ENCODE data around the gene B4GALNT4. TPM values are rescaled to one million over a fixed set of nuclear protein-coding genes. Genes with fewer than 3 reads are reported as not detected.
"Not testable (repeated sequence)": the region's sequence is repeated elsewhere in the genome, so short reads cannot be mapped to it uniquely, and the experiment has no call there.

The B4GALNT4 gene
- total RNA-seq, 1 donor from 2014 or later = 0.40 TPM

DNA sequence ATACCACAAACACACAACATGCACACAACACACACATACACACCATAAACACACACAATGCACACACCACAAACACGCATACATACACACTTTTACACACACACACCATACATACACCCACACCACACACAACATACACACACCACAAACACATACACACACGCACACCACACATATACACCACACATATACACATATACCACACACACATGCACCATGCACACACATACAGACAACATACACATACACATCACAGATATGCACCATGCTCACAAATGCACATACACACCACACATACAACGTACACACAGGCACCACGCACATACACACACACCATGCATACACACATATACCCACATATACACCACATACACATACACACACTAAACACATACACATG is 11.7 kb upstream of the B4GALNT4 start:
- DNase-seq (ENCODE audit: low read depth) = no peak

DNA sequence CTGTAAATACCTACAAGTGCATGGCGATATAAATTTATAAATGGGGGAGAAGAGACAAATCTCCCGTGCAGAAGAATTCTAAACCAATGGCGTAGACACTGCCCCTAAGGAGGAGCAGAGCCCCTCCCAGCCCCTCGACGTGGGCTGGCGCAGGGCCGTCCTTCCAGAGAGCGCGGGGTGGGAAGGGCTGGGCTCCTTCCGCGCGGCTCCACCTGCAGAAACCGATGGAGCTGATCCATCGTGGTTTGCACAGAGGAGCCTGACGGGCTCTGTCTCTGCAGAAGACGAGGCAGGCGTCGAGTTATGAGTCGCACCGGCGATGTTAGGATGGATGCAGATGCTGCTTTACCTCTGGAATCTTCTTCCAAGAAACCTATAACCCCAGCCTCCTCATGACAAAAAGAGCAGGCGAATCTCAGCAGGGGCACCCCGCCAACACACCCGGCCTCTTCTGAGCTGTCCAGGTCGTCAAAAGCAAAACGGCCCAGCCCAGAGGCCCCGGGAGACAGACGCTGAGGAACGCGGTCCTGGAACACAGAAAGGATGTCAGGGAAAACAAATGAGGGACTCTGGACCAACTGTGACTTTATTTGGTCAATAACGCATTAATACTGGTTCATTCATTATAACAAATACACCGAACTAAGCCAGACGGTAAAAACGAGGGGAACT is 11.0 kb upstream of the B4GALNT4 start:
- no peak for DNase-seq (ENCODE audit: low read depth)

DNA sequence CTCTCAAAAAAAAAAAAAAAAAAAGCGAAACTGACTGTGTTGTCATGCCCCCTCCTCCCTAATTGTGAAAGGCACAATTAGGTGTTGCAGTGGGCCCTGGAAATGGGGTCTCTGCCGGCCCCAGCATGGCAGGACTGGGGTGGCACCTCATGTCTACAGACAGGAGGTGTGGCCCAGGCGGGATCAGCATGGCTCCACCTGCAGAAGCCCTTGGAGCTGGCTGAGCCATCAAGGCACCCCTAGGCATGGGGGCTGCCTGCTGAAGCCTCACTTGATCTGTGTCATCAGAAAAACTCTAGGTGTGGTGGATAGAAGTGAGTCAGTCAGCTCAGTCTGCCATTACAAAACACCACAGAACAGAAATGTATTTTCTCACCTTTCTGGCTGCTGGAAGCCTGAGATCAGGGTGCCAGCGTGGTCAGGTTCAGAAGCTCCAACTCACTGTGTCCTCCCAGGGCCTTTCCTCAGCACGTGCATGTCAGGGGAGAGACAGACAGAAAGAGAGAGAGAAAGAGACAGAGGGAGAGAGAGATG is 10.1 kb upstream of the B4GALNT4 start:
- no peak for DNase-seq (ENCODE audit: low read depth)

DNA sequence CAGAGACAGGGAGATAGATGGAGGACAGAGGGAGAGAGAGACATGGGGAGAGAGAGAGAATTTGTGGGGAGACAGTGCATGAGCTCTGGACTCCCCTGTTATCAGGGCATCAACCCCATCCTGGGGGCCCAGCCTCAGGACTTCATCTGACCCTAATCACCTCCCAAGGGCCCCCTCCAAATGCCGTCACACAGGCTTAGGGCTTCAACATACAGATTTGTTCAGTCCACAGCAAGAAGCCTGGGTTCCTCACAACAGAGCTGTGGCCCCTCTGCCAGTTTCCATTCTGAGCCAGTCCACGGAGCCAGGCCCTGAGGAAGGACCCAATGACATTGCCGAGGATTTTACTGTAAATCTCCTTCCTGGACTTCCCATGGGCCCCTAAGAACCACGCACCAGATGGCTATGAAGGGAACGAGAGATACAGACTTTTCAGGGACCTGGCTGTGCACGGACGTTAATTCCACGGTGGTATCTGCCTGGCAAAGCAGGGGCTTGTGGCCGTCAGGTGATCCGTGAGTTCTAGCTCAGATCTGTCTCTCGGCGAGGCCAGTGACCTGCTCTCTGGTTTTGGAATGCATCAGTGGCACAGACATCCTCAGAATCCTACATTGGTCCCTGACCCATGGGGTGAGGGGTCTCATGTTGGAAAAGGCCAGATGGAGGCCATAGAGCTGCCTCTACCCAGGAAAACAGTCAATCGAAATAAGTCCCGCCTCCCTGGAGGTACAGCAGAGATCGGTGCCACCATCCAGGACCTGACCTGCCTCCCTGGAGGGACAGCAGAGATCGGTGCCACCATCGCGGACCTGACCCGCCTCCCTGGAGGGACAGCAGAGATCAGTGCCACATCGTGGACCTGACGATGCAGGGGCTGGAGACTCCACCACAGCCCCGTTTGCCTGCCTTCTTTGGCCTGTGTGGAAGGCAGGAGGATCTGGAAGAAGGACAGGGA is 8.7 kb upstream of the B4GALNT4 start:
- DNase-seq (ENCODE audit: low read depth) = no peak

DNA sequence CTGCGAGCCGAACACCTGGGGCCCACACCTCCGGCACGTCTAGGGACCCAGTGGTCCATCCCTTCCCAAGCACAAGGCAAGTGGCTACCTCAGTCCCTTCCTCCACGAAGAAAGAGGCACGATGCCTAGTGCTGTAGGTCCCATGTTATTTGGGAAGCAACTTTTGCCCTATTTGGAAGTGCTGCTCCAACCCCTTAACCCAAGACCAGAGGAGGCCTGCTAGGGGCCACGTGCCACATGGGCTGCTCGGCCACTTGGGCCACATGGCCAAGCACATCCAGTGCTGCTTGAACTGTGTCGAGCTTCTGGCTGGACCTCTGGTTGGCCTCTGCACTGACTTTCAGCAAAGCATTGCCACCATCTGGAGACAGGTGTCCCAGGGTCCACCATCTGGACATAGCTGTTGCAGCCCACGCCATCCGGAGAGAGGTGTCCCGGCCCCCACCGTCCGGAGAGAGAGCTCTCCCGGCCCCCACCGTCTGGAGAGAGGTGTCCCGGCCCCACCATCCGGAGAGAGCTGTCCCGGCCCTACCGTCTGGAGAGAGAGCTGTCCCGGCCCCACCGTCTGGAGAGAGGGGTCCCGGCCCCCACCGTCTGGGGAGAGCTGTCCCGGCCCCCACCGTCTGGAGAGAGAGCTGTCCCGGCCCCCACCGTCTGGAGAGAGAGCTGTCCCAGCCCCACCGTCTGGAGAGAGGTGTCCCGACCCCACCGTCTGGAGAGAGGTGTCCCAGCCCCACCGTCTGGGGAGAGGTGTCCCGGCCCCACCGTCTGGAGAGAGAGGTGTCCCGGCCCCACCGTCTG is 6.5 kb upstream of the B4GALNT4 start:
- DNase-seq (ENCODE audit: low read depth) = no peak

DNA sequence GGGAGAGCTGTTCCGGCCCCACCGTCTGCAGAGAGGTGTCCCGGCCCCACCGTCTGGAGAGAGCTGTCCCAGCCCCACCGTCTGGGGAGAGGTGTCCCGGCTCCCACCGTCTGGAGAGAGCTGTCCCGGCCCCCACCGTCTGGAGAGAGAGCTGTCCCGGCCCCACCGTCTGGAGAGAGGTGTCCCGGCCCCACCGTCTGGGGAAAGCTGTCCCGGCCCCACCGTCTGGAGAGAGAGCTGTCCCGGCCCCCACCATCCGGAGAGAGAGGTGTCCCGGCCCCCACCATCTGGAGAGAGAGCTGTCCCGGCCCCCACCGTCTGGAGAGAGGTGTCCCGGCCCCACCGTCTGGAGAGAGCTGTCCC is 5.9 kb upstream of the B4GALNT4 start:
- DNase-seq (ENCODE audit: low read depth) = not testable (repeated sequence)

DNA sequence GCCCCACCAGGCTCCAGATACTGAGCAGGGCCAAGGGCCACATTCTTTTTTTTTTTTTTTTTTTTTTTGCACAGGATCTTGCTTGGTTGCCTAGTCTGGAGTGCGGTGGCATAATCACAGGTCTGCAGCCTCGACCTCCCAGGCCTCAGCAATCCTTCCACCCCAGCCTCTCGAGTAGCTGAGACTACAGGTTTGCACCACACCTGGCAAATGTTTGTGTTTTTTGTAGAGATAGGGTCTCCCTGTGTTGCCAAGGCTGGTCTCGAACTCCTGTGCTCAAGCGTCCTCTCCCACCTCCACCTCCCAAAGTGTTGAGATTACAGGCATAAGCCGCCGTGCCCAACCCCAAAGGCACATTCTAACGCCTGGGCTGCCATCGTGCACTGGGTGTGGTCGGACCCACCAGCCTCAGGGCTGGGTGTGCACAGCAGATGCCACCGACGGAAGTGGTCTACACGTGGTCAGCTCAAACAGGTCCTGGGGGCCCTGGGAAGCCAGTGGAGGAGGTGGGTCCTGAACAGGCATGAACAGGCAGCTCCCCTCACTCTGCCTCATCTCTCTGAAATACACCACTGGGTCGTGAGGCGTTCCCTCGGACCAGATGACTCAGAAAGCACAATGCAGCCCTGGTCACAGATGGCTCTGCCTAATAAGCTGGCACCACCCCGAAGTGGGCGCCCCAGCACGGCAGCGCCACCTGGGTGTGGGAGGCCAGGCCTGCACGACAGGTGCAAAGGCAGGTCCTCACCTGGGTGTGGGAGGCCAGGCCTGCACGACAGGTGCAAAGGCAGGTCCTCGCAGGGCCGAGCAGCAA is 5.1 kb upstream of the B4GALNT4 start:
- peak; percentile 33 for DNase-seq (ENCODE audit: low read depth)

DNA sequence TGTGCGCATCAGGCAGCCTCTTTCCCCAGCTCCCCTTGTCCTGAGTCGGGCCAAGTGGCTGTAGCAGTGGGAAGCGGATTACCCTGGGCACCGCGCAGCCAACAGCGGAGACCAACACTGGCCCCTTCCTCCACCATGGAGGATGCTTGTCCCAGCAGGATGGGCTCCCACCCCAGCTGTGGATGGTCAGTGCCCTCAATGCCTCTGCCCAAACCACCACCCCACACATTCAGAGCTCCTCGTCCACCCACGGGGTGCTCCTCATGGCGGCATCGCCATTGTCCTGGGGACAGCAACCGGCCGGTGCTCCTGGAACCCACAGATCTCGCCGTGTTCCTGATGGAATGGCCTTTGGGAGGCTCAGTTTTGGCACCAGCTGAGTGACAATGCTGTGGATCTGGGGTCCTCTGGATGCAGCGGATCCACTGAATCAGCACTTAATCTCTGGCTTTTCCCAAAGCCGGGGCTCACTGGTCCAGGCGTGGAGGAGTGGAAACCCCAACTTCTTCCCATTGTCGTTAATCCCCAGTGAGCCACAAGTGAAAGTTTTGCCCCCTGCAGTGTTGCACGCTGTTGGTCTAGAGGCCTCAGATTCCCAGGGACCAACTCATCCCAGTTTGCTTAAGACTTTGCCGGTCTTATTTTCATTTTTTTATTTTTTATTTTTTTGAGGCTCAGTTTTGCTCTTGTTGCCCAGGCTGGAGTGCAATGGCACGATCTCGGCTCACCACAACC is 4.1 kb upstream of the B4GALNT4 start:
- DNase-seq (ENCODE audit: low read depth) = no peak

DNA sequence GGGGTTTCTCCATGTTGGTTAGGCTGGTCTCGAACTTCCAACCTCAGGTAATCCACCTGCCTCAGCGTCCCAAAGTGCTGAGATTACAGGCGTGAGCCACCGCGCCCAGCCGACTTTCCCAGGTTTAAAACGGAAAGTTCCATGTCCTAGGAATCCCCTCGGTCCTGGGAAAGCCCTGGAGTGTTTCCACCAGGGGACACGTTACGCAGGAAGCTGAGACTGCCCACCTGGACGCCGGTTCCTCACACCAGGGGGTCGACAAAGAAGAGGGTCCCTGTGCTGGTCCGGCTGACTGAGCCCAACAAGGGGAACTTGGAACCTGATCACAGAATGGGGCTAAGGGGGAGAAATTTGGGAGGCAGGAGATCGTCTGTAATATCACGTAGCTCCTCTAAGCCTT is 3.5 kb upstream of the B4GALNT4 start:
- no peak for DNase-seq (ENCODE audit: low read depth)

DNA sequence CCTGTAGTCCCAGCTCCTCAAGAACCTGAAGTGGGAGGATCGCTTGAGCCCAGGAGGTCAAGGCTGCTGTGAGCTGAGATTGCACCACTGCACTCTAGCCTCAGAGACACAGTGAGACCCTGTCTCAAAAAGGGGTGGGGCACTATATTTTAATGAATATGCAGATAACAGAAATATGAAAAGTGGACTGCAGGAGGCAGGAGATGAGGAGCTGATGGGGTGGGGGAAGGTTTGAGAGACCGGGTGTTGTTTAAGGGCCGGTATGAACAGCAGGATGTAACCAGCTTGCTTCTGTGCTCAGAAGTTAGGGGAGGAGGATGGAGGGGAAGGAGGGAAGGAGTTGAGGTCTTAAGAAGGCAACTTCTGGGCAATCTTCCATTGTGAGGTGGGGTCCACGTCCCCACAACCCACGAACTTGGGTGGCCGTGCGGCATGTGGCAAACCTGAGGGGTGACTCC is 1.3 kb upstream of the B4GALNT4 start:
- DNase-seq (ENCODE audit: low read depth) = no peak

DNA sequence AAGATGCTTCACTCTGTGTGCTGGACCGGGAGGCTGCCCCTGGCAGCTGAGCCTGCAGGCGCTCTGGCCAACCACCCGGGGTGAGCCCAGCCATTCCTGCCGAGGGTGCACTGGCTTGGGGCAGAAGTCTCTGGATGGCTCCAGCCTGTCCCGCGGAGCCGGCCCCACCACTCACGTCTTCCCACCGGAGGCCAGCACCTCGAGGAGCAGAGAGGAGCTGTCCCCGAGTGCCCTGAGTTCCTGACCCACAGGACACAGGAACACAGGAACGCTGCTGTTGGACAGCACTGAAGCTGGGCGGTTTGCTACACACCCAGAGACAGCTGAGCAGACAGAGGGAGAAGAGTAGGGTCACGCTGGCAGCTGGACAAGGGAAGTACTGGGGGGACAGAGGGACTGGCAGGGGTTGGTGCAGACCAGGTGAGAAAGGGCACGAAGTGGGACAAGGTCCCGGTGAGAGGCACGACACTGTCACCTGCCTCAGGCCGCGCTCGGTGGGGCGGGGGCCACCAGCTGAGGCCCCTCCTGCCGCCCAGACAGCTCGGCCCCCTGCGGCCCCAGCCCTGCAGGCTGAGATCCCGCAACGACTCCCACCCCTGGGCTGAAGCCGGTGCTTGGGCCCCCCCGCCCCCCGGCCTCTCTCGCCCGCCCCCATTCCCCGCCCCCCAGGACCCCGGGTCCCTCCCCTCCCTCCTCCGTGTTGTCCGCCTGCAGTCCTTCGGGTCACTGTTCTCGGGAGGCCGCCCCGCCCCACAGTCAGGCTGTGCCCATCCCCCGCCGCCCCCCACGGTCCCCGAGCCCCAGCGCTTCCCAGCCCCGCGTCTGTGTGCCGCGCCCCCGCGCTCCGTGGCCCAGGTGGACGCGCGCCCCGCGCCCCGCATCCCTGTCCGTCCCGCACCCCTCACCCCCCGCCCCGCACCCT is 624 bp upstream of the B4GALNT4 start:
- peak; percentile 62 for DNase-seq (ENCODE audit: low read depth)

DNA sequence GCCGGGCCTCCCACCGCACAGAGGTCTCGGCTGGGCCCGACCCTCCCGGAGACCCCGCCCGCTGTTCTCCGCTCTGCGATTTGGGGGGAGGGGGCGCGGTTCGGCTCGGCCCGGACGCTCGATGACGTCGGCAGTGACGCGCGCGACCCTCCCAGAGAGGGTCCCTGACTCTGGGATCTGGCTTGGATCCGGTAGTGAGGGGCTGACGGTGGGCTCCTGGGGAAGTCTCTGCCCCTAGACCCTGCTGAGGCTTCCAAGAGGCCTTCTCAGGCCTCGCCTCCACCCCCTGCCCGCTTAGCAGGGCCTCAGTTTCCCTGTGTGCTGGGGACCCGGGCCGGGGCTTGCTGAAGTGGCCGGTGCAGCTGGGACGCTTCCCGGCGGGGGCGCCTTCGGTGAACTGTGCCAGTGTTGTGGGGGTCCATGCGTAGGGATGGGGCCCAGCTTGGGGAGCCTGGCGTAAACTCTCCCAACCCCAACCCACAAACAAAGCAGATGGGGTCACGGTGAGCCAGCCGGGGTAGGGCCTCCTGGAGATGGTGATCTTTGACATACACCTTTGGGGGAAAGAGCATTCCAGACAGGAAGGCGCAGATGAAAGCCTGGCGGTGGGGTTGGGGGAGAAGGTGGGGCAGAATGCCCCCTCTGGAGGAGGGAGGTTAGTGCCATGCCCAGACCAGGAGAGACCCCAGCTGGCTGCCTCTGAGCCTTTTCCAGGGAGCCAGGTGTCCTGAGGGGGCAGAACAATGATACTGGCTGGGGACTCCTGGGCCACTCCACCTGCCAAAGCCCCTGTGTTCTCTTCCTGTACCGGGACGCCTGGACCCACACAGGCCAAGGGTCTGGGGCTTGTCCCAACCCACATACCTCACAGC is 1.0 kb downstream of the B4GALNT4 start:
- no peak for DNase-seq (ENCODE audit: low read depth)

DNA sequence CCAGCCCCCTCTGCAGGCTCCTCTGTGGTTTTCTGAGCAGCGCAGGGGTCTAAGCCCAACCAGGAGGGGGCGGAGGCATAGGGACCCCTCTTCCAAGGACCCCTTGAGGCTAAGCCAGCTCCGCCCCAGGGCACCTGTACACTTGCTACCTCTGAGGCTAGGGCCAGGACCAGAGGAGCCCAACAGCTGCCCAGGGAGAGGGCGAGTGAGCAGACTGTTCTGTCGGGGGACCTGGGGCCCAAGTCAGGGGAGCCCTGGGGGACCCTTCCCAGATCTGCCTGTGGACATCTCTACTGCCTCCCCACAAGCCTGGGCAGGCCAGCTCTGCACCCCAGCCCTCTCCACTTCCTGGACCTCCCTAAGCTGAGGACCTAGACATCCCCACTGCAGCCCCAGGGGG is 1.8 kb downstream of the B4GALNT4 start:
- no peak for DNase-seq (ENCODE audit: low read depth)

DNA sequence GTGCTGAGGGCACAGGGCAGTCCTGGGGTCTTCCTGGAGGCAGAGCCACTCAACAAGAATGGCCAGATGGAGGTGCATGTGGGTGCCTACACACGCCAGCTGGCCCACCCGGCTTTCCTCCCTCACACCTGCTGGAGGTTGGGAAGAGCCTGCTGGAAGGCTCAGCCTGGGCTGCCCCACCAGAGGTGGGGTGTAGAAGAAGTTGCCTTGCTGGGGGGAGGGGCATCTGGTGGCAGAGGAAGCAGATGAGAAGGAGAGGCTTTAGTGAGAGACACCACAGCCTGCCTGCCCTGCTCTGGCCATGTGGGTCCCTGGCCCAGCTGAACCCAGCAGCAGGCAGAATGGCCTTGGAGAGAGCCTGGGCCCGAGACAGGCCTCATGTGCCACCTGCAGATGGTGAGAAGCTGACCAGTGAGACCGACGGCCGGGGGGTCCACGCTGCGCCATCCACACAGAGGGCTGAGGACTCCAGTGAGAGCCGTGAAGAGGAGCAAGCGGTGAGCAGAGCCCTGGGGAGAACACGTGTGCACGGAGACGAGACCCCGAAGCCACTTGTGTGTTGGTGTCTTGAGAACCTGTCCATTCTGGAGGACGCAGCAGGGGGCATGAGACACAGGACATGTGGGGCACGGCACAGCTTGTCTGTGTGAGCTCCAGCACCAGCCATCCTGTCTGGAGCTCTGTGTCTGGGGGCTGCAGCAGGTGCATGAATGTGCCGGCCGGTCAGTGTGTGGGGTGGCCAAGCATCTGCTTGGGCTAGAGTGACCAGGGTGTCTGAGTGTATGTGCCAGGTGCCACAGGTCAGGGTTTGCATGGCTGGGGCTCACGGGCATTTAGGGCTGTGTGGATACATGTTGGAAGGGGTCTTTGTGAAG is 2.7 kb downstream of the B4GALNT4 start:
- DNase-seq (ENCODE audit: low read depth) = no peak

DNA sequence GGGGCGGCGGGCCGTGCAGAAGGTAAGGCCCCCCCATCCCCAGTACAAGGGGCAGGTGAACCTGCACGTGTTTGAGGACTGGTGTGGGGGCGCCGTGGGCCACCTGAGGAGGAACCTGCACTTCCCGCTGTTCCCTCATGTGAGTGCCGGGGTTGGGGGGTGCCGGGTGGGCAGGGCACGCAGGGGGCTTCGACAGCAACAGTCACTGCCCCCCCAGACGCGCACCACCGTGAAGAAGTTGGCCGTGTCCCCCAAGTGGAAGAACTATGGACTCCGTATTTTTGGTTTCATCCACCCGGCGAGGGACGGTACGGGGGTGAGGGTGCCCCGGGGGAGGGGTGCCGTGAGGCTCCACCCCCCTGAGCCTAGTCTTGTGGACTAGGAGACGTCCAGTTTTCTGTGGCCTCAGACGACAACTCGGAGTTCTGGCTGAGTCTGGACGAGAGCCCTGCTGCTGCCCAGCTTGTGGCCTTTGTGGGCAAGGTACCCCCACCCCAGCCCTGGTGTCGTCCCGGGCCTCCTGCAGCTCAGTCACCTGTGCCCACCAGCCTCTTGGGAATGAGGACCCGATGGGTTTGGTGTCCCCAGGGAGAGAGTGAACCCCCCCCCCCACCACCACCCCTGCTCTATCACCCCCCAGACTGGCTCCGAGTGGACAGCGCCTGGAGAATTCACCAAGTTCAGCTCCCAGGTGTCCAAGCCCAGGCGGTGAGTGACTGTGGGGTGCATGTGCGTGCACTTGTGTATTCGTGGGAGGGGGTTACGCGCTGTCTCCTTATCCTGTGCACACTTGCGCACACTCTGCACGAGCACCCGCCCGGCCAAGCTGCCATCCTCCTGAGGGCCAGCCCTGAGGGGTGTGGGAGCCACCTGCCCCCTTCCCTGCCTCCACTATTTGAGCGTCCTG is 3.8 kb downstream of the B4GALNT4 start:
- DNase-seq (ENCODE audit: low read depth) = no peak
